Type B pancreatic cell (in vitro differentiated cells): Measurements from ENCODE around the gene SLC4A4. TPM values are rescaled to one million over a fixed set of nuclear protein-coding genes. Genes with fewer than 3 reads are reported as not detected.

Experiments used
- DNase-seq: peaks from one replicate; pipeline ENCODE4 v3.0.0; 2021; ENCODE audit warnings: mixed read lengths; ENCODE audit not compliant: unreplicated experiment; ENCODE audit errors: extremely low spot score
- H3K27ac Mint-ChIP-seq: 2 replicates; pipeline ENCODE4 v1.8.0; 2021; ENCODE audit warnings: mild to moderate bottlenecking, mixed read lengths
- H3K27me3 Mint-ChIP-seq: 2 replicates; pipeline ENCODE4 v1.8.0; 2021; ENCODE audit warnings: mixed read lengths
- H3K36me3 Mint-ChIP-seq: 2 replicates; pipeline ENCODE4 v1.8.0; 2021; ENCODE audit warnings: mixed read lengths
- H3K4me1 Mint-ChIP-seq: one replicate; pipeline ENCODE4 v1.8.0; 2021; ENCODE audit warnings: mixed read lengths; ENCODE audit not compliant: unreplicated experiment
- H3K4me3 Mint-ChIP-seq: 2 replicates; pipeline ENCODE4 v1.8.0; 2021; ENCODE audit warnings: mild to moderate bottlenecking, mixed read lengths
- H3K9me3 Mint-ChIP-seq: 2 replicates; pipeline ENCODE4 v1.8.0; 2021; ENCODE audit warnings: mixed read lengths
- CTCF ChIP-seq: fragments of 200-600 bp; sonication (generic); conservative IDR thresholded peaks from 2 replicates; pipeline ENCODE4 v1.5.0; 2021; ENCODE audit warnings: antibody characterized with exemption, mild to moderate bottlenecking
- total RNA-seq: library from RNA; stranded (reverse); gene quantifications from 2 replicates; pipeline ENCODE4 v1.2.1, GENCODE V29; 2021; ENCODE audit warnings: low replicate concordance

SLC4A4 gene
- total RNA-seq, 1 donor from 2014 or later, result 27.2 TPM

- H3K27me3 Mint-ChIP-seq, result no peaks in the 10 kb centered on the region
- DNase-seq, result no peak
- H3K27ac Mint-ChIP-seq, result no peak overlapping the region
- no peaks in the 10 kb centered on the region for H3K36me3 Mint-ChIP-seq
- H3K4me3 Mint-ChIP-seq, result no peak overlapping the region
- no peak for TF ChIP-seq CTCF
- H3K4me1 Mint-ChIP-seq, result peaks cover 7% of the 10 kb centered on the region
- H3K9me3 Mint-ChIP-seq, result no peaks in the 10 kb centered on the region
Observed at GRCh38 chr4:71460371-71460770, 121.6 kb downstream of the SLC4A4 start.

- no peak for TF ChIP-seq CTCF
- H3K4me3 Mint-ChIP-seq, result no peak overlapping the region
- H3K4me1 Mint-ChIP-seq, result peaks cover 7% of the 10 kb centered on the region
- H3K36me3 Mint-ChIP-seq, result no peaks in the 10 kb centered on the region
- no peaks in the 10 kb centered on the region for H3K9me3 Mint-ChIP-seq
- H3K27me3 Mint-ChIP-seq, result no peaks in the 10 kb centered on the region
- no peak overlapping the region for H3K27ac Mint-ChIP-seq
- DNase-seq, result no peak
Observed at GRCh38 chr4:71461422-71461821, 122.6 kb downstream of the SLC4A4 start.

- Mint-ChIP-seq H3K27me3 (no peaks in the 10 kb centered on the region), H3K27ac (no peak overlapping the region), H3K4me1 (peaks cover 14% of the 10 kb centered on the region), H3K4me3 (no peak overlapping the region), H3K9me3 (no peaks in the 10 kb centered on the region), H3K36me3 (peaks cover 5% of the 10 kb centered on the region)
- no peak for TF ChIP-seq CTCF
- no peak for DNase-seq
Observed at GRCh38 chr4:71466775-71467174, 128.0 kb downstream of the SLC4A4 start.

- Mint-ChIP-seq H3K27ac (no peak overlapping the region), H3K36me3 (peaks cover 9% of the 10 kb centered on the region), H3K4me1 (peaks cover 14% of the 10 kb centered on the region), H3K27me3 (no peaks in the 10 kb centered on the region), H3K9me3 (no peaks in the 10 kb centered on the region), H3K4me3 (no peak overlapping the region)
- no peak for DNase-seq
- TF ChIP-seq CTCF, result no peak
Observed at GRCh38 chr4:71468116-71468710, 129.4 kb downstream of the SLC4A4 start.

GRCh38 chr4:71469541-71469940, 130.7 kb downstream of the SLC4A4 start:
- peaks cover 14% of the 10 kb centered on the region for H3K4me1 Mint-ChIP-seq
- DNase-seq, result no peak
- H3K27ac Mint-ChIP-seq, result no peak overlapping the region
- H3K9me3 Mint-ChIP-seq, result no peaks in the 10 kb centered on the region
- peaks cover 9% of the 10 kb centered on the region for H3K36me3 Mint-ChIP-seq
- no peak overlapping the region for H3K4me3 Mint-ChIP-seq
- no peaks in the 10 kb centered on the region for H3K27me3 Mint-ChIP-seq
- no peak for TF ChIP-seq CTCF

GRCh38 chr4:71470524-71470923, 131.7 kb downstream of the SLC4A4 start:
- TF ChIP-seq CTCF, result no peak
- peaks cover 9% of the 10 kb centered on the region for H3K36me3 Mint-ChIP-seq
- no peaks in the 10 kb centered on the region for H3K9me3 Mint-ChIP-seq
- no peaks in the 10 kb centered on the region for H3K27me3 Mint-ChIP-seq
- no peak overlapping the region for H3K4me3 Mint-ChIP-seq
- no peak for DNase-seq
- H3K27ac Mint-ChIP-seq, result no peak overlapping the region
- H3K4me1 Mint-ChIP-seq, result peaks cover 14% of the 10 kb centered on the region
